Lower leg skin (tissue), 4 donors: ENCODE data around the gene C17orf78. TPM values are rescaled to one million over a fixed set of nuclear protein-coding genes. Genes with fewer than 3 reads are reported as not detected.
"Not testable (repeated sequence)": the region's sequence is repeated elsewhere in the genome, so short reads cannot be mapped to it uniquely, and the experiment has no call there.

ENCODE experiments used
- DNase-seq, 2 donors: peaks; one replicate each; pipeline ENCODE4 v3.0.0-alpha.2; 2019; ENCODE audit warnings: low spot score in 2 of 2
- H3K4me3 ChIP-seq: fragments of 200-600 bp; sonication (generic); 2 replicates; pipeline ENCODE4 v1.5.1; 2017; ENCODE audit warnings: mild to moderate bottlenecking, low read depth; ENCODE audit not compliant: poor library complexity, severe bottlenecking
- POLR2A ChIP-seq, 2 donors: fragments of 450-650 bp; IDR thresholded peaks; one replicate each; pipeline ENCODE4 v1.6.1; 2016 to 2017; ENCODE audit warnings: antibody characterized with exemption in 2 of 2, mild to moderate bottlenecking in 1 of 2, moderate library complexity in 1 of 2
- WGBS, 2 donors: methylation state at CpG; one replicate each; pipeline ENCODE4 v1.1.5; 2018; 5-methylcytosine and 5-hydroxymethylcytosine counted together
- intact Hi-C: fragments of 100-400 bp; cut with DNase I; formaldehyde crosslinking; loops from one replicate; pipeline ENCODE4 v1.15.0; 2023; ENCODE audit warnings: low total_unique reads
- total RNA-seq, 4 donors: library from RNA; depleted of rRNA; stranded (reverse); fragments of >200 nt; gene quantifications; one replicate each; pipeline ENCODE4 v1.1.0, GENCODE V29; 2016
- TF ChIP-seq, protein P1 (sequence below), 3 donors: fragments of 450-650 bp; IDR thresholded peaks; one replicate each; pipeline ENCODE4 v1.5.1; 2016; ENCODE audit warnings: antibody characterized with exemption in 3 of 3, mild to moderate bottlenecking in 3 of 3, moderate library complexity in 2 of 3

Gene C17orf78
- total RNA-seq, 4 donors from 2014 or later: not detected

DNA sequence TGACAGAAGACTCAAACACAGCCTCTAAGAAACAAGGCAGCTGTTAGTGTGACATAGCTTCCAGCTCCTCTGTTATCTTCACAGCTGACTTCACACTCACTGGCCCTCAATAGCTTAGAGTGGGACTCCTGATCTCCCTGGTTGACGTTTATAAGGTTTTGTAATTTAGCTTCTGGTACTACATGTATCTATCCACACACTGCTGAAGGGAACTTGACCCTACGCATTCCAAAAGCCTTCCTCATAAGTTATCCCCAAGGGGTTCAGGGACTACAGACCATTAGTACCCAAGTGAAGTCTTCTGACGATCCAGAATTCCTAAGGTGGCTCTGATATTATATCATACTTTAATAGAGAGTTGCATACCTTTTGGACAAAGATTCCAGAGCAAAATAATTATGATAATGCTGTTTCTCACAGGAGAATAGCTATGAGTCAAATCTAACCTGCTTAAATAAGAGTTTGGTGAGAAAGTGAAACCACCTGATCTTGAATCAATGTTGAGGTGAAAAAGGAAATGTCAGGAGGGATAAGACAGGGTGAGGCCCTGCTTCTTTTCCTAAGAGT, 16.3 kb downstream of the C17orf78 start:
- no peak for TF ChIP-seq POLR2A (IDR thresholded peaks at IDR 0.05)
- TF ChIP-seq, protein P1, sequence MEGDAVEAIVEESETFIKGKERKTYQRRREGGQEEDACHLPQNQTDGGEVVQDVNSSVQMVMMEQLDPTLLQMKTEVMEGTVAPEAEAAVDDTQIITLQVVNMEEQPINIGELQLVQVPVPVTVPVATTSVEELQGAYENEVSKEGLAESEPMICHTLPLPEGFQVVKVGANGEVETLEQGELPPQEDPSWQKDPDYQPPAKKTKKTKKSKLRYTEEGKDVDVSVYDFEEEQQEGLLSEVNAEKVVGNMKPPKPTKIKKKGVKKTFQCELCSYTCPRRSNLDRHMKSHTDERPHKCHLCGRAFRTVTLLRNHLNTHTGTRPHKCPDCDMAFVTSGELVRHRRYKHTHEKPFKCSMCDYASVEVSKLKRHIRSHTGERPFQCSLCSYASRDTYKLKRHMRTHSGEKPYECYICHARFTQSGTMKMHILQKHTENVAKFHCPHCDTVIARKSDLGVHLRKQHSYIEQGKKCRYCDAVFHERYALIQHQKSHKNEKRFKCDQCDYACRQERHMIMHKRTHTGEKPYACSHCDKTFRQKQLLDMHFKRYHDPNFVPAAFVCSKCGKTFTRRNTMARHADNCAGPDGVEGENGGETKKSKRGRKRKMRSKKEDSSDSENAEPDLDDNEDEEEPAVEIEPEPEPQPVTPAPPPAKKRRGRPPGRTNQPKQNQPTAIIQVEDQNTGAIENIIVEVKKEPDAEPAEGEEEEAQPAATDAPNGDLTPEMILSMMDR (IDR thresholded peaks at IDR 0.05): no peak
- 61 to 68% methylated on average over 3 of the region's 3 CpGs for WGBS, 2 donors
- intact Hi-C loops: no loop called here
- no peak for DNase-seq
- no peak overlapping the region for H3K4me3 ChIP-seq

DNA sequence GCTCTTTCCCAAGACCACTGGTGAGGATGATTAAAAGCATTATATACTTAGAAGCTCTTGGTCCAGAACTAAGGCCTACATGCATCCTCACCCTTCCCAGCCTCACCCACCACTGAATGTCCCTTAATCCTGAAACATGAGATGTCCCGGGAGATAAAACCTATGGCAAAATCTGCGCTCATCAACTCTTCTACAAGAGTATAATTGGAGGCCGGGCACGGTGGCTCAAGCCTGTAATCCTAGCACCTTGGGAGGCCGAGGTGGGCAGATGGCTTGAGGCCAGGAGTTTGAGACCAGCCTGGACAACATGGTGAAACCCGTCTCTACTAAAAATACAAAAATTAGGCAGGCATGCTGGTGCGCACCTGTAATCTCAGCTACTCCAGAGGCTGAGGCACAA, 17.6 kb downstream of the C17orf78 start:
- WGBS, 2 donors: 95 to 97% methylated on average over 7 of the region's 7 CpGs
- intact Hi-C loops: no loop called here

DNA sequence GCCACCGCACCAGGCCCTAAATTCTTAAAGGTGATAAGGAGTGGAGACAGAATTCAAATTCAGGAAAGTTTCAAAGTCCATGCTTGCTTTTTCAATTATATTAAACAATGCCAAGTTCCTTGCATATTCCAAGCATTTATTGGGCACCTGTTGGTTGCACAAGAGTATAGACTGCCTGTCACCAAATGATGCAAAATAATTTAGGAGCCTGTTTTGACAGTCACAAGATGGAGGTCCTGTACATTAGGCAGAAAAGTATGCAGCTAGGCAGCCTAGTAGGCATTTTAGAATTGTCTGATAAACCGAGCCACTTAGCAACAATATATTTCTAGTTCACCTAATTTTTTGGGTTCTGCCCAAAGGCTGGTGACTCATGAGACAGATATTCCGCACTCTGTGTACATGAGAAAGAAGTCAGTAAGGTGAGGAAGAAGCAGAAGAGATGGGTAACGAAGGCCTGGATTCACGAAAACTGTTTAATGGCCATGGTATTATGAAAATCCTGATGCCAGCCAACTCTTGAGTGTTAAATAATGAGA, 23.5 kb downstream of the C17orf78 start:
- intact Hi-C loops: no loop called here
- no peak overlapping the region for H3K4me3 ChIP-seq
- no peak for DNase-seq
- TF ChIP-seq, protein P1 (IDR thresholded peaks at IDR 0.05): no peak
- no peak for TF ChIP-seq POLR2A (IDR thresholded peaks at IDR 0.05)
- 60 to 68% methylated on average over 5 of the region's 5 CpGs for WGBS, 2 donors

More for the DNA sequence above, 17.6 kb downstream of the C17orf78 start:
- H3K4me3 ChIP-seq: no peak overlapping the region
- no peak for DNase-seq
- no peak for TF ChIP-seq POLR2A (IDR thresholded peaks at IDR 0.05)
- TF ChIP-seq, protein P1 (IDR thresholded peaks at IDR 0.05): no peak

DNA sequence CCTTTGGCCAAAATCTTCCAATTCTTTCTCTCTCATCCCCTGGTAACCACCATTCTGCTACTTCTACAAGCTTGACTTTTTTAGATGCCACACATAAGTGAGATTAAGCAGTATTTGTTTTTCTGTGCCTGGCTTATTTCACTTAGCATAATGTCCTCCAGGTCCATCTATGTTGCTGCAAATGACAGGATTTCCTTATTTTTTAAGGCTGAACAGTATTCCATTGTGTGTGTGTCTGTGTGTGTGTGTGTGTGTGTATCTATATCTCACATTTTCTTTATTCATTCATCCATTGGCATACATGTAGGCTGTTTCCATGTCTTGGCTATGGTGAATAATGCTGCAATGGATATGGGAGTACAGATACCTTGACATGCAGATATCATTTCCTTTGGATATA, 24.7 kb downstream of the C17orf78 start:
- intact Hi-C loops: no loop called here
- H3K4me3 ChIP-seq: no peak overlapping the region
- no peak for TF ChIP-seq POLR2A (IDR thresholded peaks at IDR 0.05)
- TF ChIP-seq, protein P1 (IDR thresholded peaks at IDR 0.05): no peak
- no peak for DNase-seq

GRCh38 chr17:37405522-37405921, 29.7 kb downstream of the C17orf78 start:
- 38 to 46% methylated on average over 14 of the region's 14 CpGs for WGBS, 2 donors
- intact Hi-C loops, DNase-seq, H3K4me3 ChIP-seq: not testable (repeated sequence)

- intact Hi-C loops: no loop called here
- peak overlapping the region; percentile 72 for H3K4me3 ChIP-seq
- WGBS, 2 donors: 0 to 1% methylated on average over 21 of the region's 21 CpGs
- DNase-seq: no peak
- no peak for TF ChIP-seq POLR2A (IDR thresholded peaks at IDR 0.05)
Observed at GRCh38 chr17:37405955-37406634, 30.3 kb downstream of the C17orf78 start.
